ENCODE data around the gene SERP2. TPM values are rescaled to one million over a fixed set of nuclear protein-coding genes. Genes with fewer than 3 reads are reported as not detected.

SERP2 gene
- total and polyA plus RNA-seq, 2 donors (not counting 3 experiments of a cell fraction or from before 2014, with no cell fraction given), result 0.30 TPM; not detected in 1

GRCh38 chr13:44336934-44337333 is 36.7 kb upstream of the SERP2 start:
- no peaks in the 10 kb centered on the region for H3K9me3 ChIP-seq (replicated peaks; ENCODE audit: control insufficient read depth, insufficient read depth, low read length)
- H3K4me1 ChIP-seq (ENCODE audit: control insufficient read depth, extremely low read depth, insufficient read depth, low read length), result no peaks in the 10 kb centered on the region
- no peaks in the 10 kb centered on the region for H4K20me1 ChIP-seq (replicated peaks; ENCODE audit: control insufficient read depth, extremely low read depth, insufficient read depth, low read length)
- H3K36me3 ChIP-seq (ENCODE audit: control insufficient read depth in 2 of 2, extremely low read depth in 1 of 2, insufficient read depth in 2 of 2, low read length in 2 of 2), result no peaks in the 10 kb centered on the region
- CTCF ChIA-PET, result no interaction called here
- H3K27me3 ChIP-seq (ENCODE audit: control insufficient read depth in 2 of 2, insufficient read depth in 2 of 2, low read length in 2 of 2), result peaks cover 0 to 2% of the 10 kb centered on the region in 2 experiments
- H3K4me2 ChIP-seq (ENCODE audit: insufficient read depth, low read length), result no peak overlapping the region
- H3K79me2 ChIP-seq (ENCODE audit: control insufficient read depth, insufficient read depth, low read length), result no peaks in the 10 kb centered on the region
- no peak overlapping the region for H3K4me3 ChIP-seq (replicated peaks in 1 of 3; ENCODE audit: insufficient read depth in 1 of 3, low read depth in 1 of 3, low read length in 3 of 3)
- DNase-seq (ENCODE audit: low read depth, low spot score), result no peak
- no peak for TF ChIP-seq POLR2AphosphoS5 (IDR thresholded peaks at IDR 0.05; ENCODE audit: insufficient read depth, low read depth, low read length)
- TF ChIP-seq POLR2A (IDR thresholded peaks at IDR 0.05; ENCODE audit: low read depth, low read length), result no peak
- no peak for TF ChIP-seq GATA2 (IDR thresholded peaks at IDR 0.05; ENCODE audit: insufficient read depth, insufficient read length, low read depth, low read length)
- TF ChIP-seq JUN (IDR thresholded peaks at IDR 0.05; ENCODE audit: borderline replicate concordance, insufficient read depth, insufficient read length, low read depth), result no peak
- TF ChIP-seq EZH2 (IDR thresholded peaks at IDR 0.05; ENCODE audit: borderline replicate concordance, low read depth, low read length, severe bottlenecking), result no peak
- no peak for TF ChIP-seq FOS (IDR thresholded peaks at IDR 0.05; ENCODE audit: borderline replicate concordance, insufficient read depth, low read length)
- no peak for TF ChIP-seq CTCF (IDR thresholded peaks at IDR 0.05; ENCODE audit: extremely low read depth in 1 of 2, insufficient read depth in 1 of 2, low read depth in 1 of 2, low read length in 2 of 2)
- no peak for TF ChIP-seq MAX (IDR thresholded peaks at IDR 0.05; ENCODE audit: insufficient read depth, insufficient read length)
- TF ChIP-seq MYC (IDR thresholded peaks at IDR 0.05; ENCODE audit: low read depth, low read length), result no peak
- H2AFZ ChIP-seq (ENCODE audit: low read depth, low read length), result no peak overlapping the region
- no peak for FAIRE-seq
- no peak overlapping the region for H3K27ac ChIP-seq (ENCODE audit: insufficient read depth, low read depth, low read length)
- POLR2A ChIA-PET, result no interaction called here
- intact Hi-C loops (cut with micrococcal nuclease), result no loop called here
- H3K9me1 ChIP-seq (replicated peaks; ENCODE audit: control insufficient read depth, extremely low read depth, insufficient read depth, low read length), result no peaks in the 10 kb centered on the region
- H3K9ac ChIP-seq (replicated peaks; ENCODE audit: extremely low read depth, insufficient read depth, low read length), result no peak overlapping the region
- no TSS peak for BruUV-seq (replicated peaks)
- dilution Hi-C loops (cut with MboI; ENCODE audit: extremely low pct_ligation_motif_present, low sequenced_read_pairs), result no loop called here

Data from endothelial cell of umbilical vein (primary cell).